Muscle of leg (tissue), 11 donors: ENCODE results near the gene REPS2. TPM values are rescaled to one million over a fixed set of nuclear protein-coding genes. Genes with fewer than 3 reads are reported as not detected.
A peak's percentile ranks its signal among the peaks of the same experiment; 100 is the strongest.
"Not testable (repeated sequence)": the region's sequence is repeated elsewhere in the genome, so short reads cannot be mapped to it uniquely, and the experiment has no call there.

Experiments
- DNase-seq: peaks from one replicate; pipeline ENCODE4 v3.0.0; 2013
- H3K27ac ChIP-seq: one replicate; pipeline ENCODE4 v1.5.1; 2013; ENCODE audit warnings: mild to moderate bottlenecking, low read length, control low read depth
- H3K27me3 ChIP-seq: one replicate; pipeline ENCODE4 v1.6.1; 2013; ENCODE audit warnings: low read length; ENCODE audit not compliant: control insufficient read depth, insufficient read depth
- H3K36me3 ChIP-seq: one replicate; pipeline ENCODE4 v1.6.1; 2013; ENCODE audit warnings: low read length; ENCODE audit not compliant: control insufficient read depth, insufficient read depth
- H3K4me1 ChIP-seq: one replicate; pipeline ENCODE4 v1.6.1; 2013; ENCODE audit warnings: low read length; ENCODE audit not compliant: control insufficient read depth, insufficient read depth
- H3K4me3 ChIP-seq: one replicate; pipeline ENCODE4 v1.5.1; 2013; ENCODE audit warnings: low read length, control low read depth
- H3K9me3 ChIP-seq: replicated peaks from 2 replicates; pipeline ENCODE4 v1.6.1; 2013; ENCODE audit warnings: low read depth, low read length; ENCODE audit not compliant: control insufficient read depth
- WGBS: methylation state at CpG from one replicate; pipeline ENCODE4 v1.1.5; 2013; ENCODE audit warnings: missing lambda C conversion rate; ENCODE audit not compliant: insufficient coverage; 5-methylcytosine and 5-hydroxymethylcytosine counted together
- polyA plus RNA-seq, 8 donors: library from polyadenylated mRNA; unstranded; fragments of 120-200 nt; gene quantifications; one replicate each; pipeline versions ENCODE4 v1.2.1 to v1.2.3, GENCODE V29; 2013; ENCODE audit warnings: inconsistent platforms in 1 of 8, low replicate concordance in 1 of 8; ENCODE audit not compliant: insufficient read length in 8 of 8, insufficient read depth in 1 of 8
- total RNA-seq: library from RNA; stranded (reverse); fragments of 120-200 nt; gene quantifications from one replicate; pipeline ENCODE4 v1.2.4, GENCODE V29; 2013

The REPS2 gene
- total and polyA plus RNA-seq, 9 donors = 6.5 to 10.7 (median 8.5) TPM

GRCh38 chrX:16958356-16958755 lies 11.9 kb downstream of the REPS2 start:
- no peak overlapping the region for H3K4me3 ChIP-seq
- DNase-seq = no peak
- H3K4me1 ChIP-seq = peaks cover 9% of the 10 kb centered on the region
- WGBS = no CpG with 5 or more reads among the region's 2 CpGs
- peaks cover 25% of the 10 kb centered on the region for H3K27me3 ChIP-seq
- H3K27ac ChIP-seq = no peak overlapping the region
- no peaks in the 10 kb centered on the region for H3K36me3 ChIP-seq
- no peaks in the 10 kb centered on the region for H3K9me3 ChIP-seq

- not testable (repeated sequence) for DNase-seq, H3K27ac ChIP-seq, H3K36me3 ChIP-seq, H3K9me3 ChIP-seq, H3K4me3 ChIP-seq, H3K4me1 ChIP-seq
- 72% methylated on average over 3 of the region's 4 CpGs for WGBS
- peaks cover 13% of the 10 kb centered on the region for H3K27me3 ChIP-seq
These were observed 16.2 kb downstream of the REPS2 start for GRCh38 chrX:16962661-16963060.

GRCh38 chrX:16963216-16963615 lies 16.8 kb downstream of the REPS2 start:
- peaks cover 12% of the 10 kb centered on the region for H3K27me3 ChIP-seq
- no peak overlapping the region for H3K27ac ChIP-seq
- DNase-seq = peak; percentile 47
- no peaks in the 10 kb centered on the region for H3K9me3 ChIP-seq
- peaks cover 2% of the 10 kb centered on the region for H3K4me1 ChIP-seq
- H3K4me3 ChIP-seq = no peak overlapping the region
- no peaks in the 10 kb centered on the region for H3K36me3 ChIP-seq
- no CpG with 5 or more reads among the region's 1 CpG for WGBS

- DNase-seq, H3K27ac ChIP-seq, H3K4me3 ChIP-seq, H3K27me3 ChIP-seq, H3K9me3 ChIP-seq, H3K4me1 ChIP-seq, H3K36me3 ChIP-seq: not testable (repeated sequence)
- 100% methylated on average over 2 of the region's 32 CpGs for WGBS
These were observed 18.5 kb downstream of the REPS2 start for GRCh38 chrX:16964976-16965375.

GRCh38 chrX:16966752-16967448 lies 20.4 kb downstream of the REPS2 start:
- H3K27me3 ChIP-seq = no peaks in the 10 kb centered on the region
- no CpG with 5 or more reads among the region's 2 CpGs for WGBS
- H3K27ac ChIP-seq = no peak overlapping the region
- no peak overlapping the region for H3K4me3 ChIP-seq
- H3K36me3 ChIP-seq = no peaks in the 10 kb centered on the region
- H3K9me3 ChIP-seq = no peaks in the 10 kb centered on the region
- H3K4me1 ChIP-seq = no peaks in the 10 kb centered on the region
- DNase-seq = peak; percentile 15

GRCh38 chrX:16968753-16969152 lies 22.3 kb downstream of the REPS2 start:
- H3K4me1 ChIP-seq, H3K4me3 ChIP-seq, H3K27ac ChIP-seq, DNase-seq, H3K9me3 ChIP-seq, H3K27me3 ChIP-seq, H3K36me3 ChIP-seq: not testable (repeated sequence)
- 97% methylated on average over 10 of the region's 29 CpGs for WGBS

GRCh38 chrX:16970977-16971376 lies 24.5 kb downstream of the REPS2 start:
- no CpG with 5 or more reads among the region's 5 CpGs for WGBS
- no peak for DNase-seq
- Histone ChIP-seq H3K36me3 (no peaks in the 10 kb centered on the region), H3K27me3 (peaks cover 2% of the 10 kb centered on the region), H3K9me3 (no peaks in the 10 kb centered on the region), H3K4me1 (no peaks in the 10 kb centered on the region), H3K4me3 (no peak overlapping the region), H3K27ac (no peak overlapping the region)

GRCh38 chrX:16971694-16972093 lies 25.2 kb downstream of the REPS2 start:
- Histone ChIP-seq H3K27ac (no peak overlapping the region), H3K4me1 (no peaks in the 10 kb centered on the region), H3K4me3 (no peak overlapping the region), H3K9me3 (no peaks in the 10 kb centered on the region), H3K27me3 (peaks cover 2% of the 10 kb centered on the region), H3K36me3 (no peaks in the 10 kb centered on the region)
- no peak for DNase-seq
- no CpG with 5 or more reads among the region's 2 CpGs for WGBS

- Histone ChIP-seq H3K9me3 (no peaks in the 10 kb centered on the region), H3K36me3 (no peaks in the 10 kb centered on the region), H3K4me1 (no peaks in the 10 kb centered on the region), H3K27me3 (peaks cover 9% of the 10 kb centered on the region), H3K27ac (no peak overlapping the region), H3K4me3 (no peak overlapping the region)
- 42% methylated on average over 2 of the region's 5 CpGs for WGBS
- DNase-seq = no peak
These were observed 28.8 kb downstream of the REPS2 start for GRCh38 chrX:16975233-16975632.

- Histone ChIP-seq H3K27me3 (peaks cover 9% of the 10 kb centered on the region), H3K27ac (no peak overlapping the region), H3K9me3 (no peaks in the 10 kb centered on the region), H3K36me3 (no peaks in the 10 kb centered on the region), H3K4me3 (no peak overlapping the region), H3K4me1 (no peaks in the 10 kb centered on the region)
- no peak for DNase-seq
These were observed 31.3 kb downstream of the REPS2 start for GRCh38 chrX:16977771-16978170.
